Effector memory CD8-positive, alpha-beta T cell (primary cell): ENCODE data around the gene RAB7A.

Source experiments
- ATAC-seq: fragments of 150-1000 bp; cut with Tn5 transposase; replicated peaks from 2 replicates; pipeline ENCODE4 v1.10.0; 2021; ENCODE audit warnings: mild to moderate bottlenecking, moderate library complexity
- DNase-seq, 3 experiments: peaks; one replicate each; pipeline ENCODE4 v3.0.0; 2021
- H3K27ac Mint-ChIP-seq, 2 donors: one replicate each; pipeline ENCODE4 v1.8.0; 2022; ENCODE audit warnings: mild to moderate bottlenecking in 2 of 2, mixed read lengths in 2 of 2, moderate library complexity in 2 of 2
- H3K27me3 Mint-ChIP-seq, 2 donors: one replicate each; pipeline ENCODE4 v1.8.0; 2022; ENCODE audit warnings: mixed read lengths in 2 of 2
- H3K36me3 Mint-ChIP-seq: one replicate; pipeline ENCODE4 v1.8.0; 2022; ENCODE audit warnings: mild to moderate bottlenecking, moderate library complexity, mixed read lengths; ENCODE audit not compliant: insufficient read depth
- H3K4me1 Mint-ChIP-seq, 2 donors: one replicate each; pipeline ENCODE4 v1.8.0; 2022; ENCODE audit warnings: low read depth in 2 of 2, mixed read lengths in 2 of 2
- H3K4me3 Mint-ChIP-seq, 2 donors: one replicate each; pipeline ENCODE4 v1.8.0; 2022; ENCODE audit warnings: mild to moderate bottlenecking in 2 of 2, mixed read lengths in 2 of 2, moderate library complexity in 2 of 2
- H3K9me3 Mint-ChIP-seq, 2 donors: one replicate each; pipeline ENCODE4 v1.8.0; 2022; ENCODE audit warnings: mixed read lengths in 2 of 2

Gene RAB7A

DNA sequence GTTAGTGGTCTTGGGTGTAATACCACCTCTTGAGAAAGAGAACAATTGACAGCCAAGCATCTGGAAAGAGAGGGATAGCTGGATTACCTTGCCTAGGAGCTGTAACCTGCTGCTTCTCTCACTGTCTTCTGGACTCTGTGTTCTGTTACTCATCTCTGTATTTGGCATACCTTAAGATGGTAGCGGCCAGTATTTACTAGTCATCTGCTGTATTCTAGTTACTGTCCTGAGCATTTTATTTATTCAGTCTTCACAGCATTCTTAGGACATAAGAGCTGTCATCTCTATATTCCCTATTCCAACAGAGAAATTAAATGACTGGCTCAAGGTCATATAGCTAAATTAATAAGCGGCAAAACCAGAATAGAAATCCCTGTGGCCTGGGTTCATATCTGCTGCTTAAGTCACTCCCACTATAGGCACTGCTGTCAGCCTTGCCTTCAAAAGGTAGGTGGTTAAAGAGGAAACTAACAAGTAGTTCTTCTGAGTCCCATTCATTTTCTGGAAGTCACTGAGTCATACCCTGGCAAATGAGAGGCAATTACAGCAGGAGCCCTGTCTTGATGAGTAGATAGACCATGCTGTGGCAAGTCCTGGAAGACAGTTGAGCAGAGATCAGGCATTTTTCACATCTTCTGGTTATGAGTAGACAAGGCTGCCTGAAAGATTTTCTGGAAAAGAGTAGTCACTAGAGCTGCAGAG, 68.2 kb downstream of the RAB7A start:
- Mint-ChIP-seq H3K27ac (peak overlapping the region; percentile 81 to 87), H3K27me3 (no peaks in the 10 kb centered on the region), H3K36me3 (peaks cover 16% of the 10 kb centered on the region), H3K9me3 (no peaks in the 10 kb centered on the region), H3K4me3 (no peak overlapping the region), H3K4me1 (peaks cover 13 to 21% of the 10 kb centered on the region in 2 donors)
- DNase-seq (no peak), ATAC-seq (no peak)

DNA sequence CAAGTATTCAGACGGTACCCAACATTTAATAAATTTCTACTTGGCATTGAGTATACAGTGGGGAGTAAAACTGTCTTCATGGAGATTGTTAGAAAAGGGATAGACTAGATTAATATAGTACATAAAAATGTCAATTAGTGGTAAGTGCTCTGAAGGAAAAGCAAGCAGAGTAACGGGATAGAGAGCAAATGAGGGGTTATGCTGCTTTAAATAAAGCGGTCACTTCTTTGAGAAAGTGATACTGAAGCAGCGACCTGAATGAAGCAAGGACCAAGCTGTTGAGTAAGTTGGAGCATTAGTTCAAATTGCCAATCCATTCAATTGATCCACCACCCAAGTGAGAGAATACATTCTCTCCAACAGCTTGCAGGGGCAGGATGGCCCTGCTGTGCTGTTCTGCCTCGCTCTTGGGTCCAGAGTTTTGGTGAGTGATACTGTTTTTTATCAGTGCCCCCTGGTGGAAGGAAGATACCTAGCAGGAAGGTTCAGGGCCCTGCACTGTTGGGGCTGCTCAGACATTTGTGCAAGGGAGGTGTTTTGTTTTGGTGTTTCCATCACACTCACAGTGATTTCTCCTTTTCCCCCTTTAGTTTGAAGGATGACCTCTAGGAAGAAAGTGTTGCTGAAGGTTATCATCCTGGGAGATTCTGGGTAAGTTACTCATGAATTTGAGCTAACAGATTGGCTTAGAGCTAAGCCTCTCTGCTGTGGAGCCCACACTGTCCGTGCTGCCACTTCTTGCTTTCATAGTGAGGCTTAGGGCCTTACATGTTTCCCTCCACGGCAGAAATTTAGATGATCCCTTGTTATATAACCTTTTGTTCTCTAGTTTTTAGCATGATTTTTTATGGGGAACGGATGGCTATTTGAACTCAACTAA, 69.0 kb downstream of the RAB7A start:
- Mint-ChIP-seq H3K4me3 (no peak overlapping the region), H3K27ac (peak overlapping the region; percentile 81 to 87), H3K27me3 (no peaks in the 10 kb centered on the region), H3K36me3 (peaks cover 24% of the 10 kb centered on the region), H3K4me1 (peaks cover 15 to 27% of the 10 kb centered on the region in 2 donors), H3K9me3 (no peaks in the 10 kb centered on the region)
- ATAC-seq: peak; percentile 99
- DNase-seq: peak; percentile 63 to 70 (median 64)

DNA sequence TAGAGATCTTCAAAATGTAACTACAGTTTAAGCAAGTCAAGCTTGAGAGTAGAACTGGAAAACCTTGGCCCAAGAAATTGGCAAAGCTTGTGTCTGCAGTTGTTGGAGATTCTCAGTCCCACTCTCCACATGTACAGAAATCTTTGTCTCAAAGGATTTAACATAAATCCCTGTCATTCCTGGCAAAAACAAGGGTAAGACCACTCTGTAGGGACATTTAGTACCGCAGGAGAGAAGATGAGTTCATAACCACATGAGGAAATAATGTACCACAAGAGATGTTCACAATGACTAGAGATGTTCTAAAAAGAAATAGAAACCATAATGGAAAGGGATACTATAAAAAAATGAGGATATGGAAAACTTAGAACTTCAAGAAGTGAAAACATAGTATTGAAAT, 73.7 kb downstream of the RAB7A start:
- DNase-seq (no peak), ATAC-seq (no peak)
- Mint-ChIP-seq H3K27ac (peak overlapping the region; percentile 47 to 70), H3K27me3 (no peaks in the 10 kb centered on the region), H3K4me1 (peaks cover 39 to 41% of the 10 kb centered on the region in 2 donors), H3K4me3 (no peak overlapping the region), H3K9me3 (no peaks in the 10 kb centered on the region), H3K36me3 (peaks cover 46% of the 10 kb centered on the region)

DNA sequence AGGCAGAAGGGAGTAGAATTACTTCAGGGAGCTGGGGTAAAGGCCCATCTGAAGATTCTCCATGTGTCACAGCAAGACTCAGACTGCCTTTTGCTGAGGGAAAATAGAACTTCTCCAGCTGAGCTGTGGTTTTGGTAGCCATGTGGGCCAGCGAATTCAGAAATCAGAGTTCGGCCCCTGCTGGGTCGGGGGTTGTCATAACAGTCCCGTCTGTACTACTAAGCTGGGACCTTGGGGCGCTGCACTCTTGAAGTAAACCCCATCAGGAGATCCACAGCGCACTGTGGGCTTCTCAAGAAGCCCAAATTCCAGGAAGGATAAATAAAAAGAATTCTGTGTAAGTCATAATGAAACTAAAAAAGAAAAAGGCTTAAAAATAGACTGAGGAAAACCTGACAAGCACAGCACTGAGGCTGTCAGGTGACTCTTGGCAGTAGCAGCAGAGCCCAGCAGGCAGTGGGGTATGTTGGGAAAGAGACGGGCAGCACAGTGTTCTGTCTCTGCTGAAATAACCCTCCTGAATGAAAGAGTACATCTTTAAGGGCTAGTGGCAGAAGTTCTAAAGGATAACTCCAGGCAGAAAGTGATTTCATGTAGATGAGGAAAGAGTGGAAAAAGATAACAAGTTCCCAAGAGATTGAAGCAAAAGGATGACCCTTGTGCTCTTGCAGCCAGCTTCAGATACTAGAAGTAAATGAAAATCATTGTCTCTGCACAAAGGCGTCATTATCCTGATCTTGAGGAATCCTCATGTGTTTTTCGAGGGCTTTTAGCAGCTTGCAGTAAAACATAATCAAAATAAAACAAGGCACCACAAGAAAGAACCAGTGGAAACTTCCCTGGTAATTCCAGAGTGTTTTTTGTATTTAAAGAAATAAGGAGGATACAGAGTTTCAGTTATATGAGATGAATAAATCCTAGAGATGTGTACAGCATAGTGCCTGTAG, 74.5 kb downstream of the RAB7A start:
- peaks cover 38% of the 10 kb centered on the region in 2 donors for H3K4me1 Mint-ChIP-seq
- H3K27me3 Mint-ChIP-seq: no peaks in the 10 kb centered on the region
- ATAC-seq (no peak), DNase-seq (no peak)
- no peak overlapping the region for H3K4me3 Mint-ChIP-seq
- H3K27ac Mint-ChIP-seq: peak overlapping the region; percentile 47 to 70
- peaks cover 44% of the 10 kb centered on the region for H3K36me3 Mint-ChIP-seq
- H3K9me3 Mint-ChIP-seq: no peaks in the 10 kb centered on the region

DNA sequence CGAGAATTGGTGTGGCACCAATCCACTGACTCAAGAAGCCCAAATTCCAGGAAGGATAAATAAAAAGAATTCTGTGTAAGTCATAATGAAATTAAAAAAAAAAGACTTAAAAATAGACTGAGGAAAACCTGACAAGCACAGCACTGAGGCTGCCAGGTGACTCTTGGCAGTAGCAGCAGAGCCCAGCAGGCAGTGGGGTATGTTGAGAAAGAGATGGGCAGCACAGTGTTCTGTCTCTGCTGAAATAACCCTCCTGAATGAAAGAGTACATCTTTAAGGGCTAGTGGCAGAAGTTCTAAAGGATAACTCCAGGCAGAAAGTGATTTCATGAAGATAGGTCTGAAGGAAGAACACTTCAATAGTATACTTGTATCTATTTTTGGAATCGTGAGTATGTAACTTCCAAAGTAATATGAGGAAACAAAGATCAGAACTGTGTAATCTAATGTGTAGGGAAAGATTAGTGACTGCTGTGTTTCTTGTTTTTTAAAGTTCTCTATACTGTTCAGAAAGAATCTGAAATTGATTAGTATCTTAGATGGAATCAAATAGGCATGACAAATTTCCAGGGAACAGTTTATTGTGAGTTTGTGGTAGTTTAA, 75.9 kb downstream of the RAB7A start:
- no peaks in the 10 kb centered on the region for H3K27me3 Mint-ChIP-seq
- H3K9me3 Mint-ChIP-seq: no peaks in the 10 kb centered on the region
- ATAC-seq (no peak), DNase-seq (no peak)
- H3K36me3 Mint-ChIP-seq: peaks cover 48% of the 10 kb centered on the region
- H3K4me1 Mint-ChIP-seq: peaks cover 38% of the 10 kb centered on the region in 2 donors
- no peak overlapping the region for H3K4me3 Mint-ChIP-seq
- H3K27ac Mint-ChIP-seq: peak overlapping the region; percentile 47 to 70

DNA sequence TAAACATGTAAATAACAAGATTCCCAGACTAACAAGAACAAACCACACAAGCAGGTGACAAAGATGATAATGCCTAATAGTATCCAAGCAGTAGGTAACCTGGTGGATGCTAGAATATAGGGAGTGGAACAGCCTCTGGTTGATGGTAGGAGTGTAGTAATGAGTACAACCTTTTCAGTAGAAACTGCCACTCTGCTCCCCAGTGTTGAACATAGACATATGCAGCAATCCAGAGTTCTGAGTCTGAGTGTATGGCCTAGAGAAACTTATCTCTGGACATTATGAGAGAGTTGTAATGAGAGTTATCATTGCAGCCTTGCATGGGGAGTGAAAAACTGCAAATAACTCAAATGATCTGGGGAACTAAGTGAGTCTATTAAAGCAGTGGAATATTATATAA, 77.3 kb downstream of the RAB7A start:
- Mint-ChIP-seq H3K4me1 (peaks cover 38% of the 10 kb centered on the region in 2 donors), H3K36me3 (peaks cover 54% of the 10 kb centered on the region), H3K9me3 (no peaks in the 10 kb centered on the region), H3K27ac (peak overlapping the region; percentile 91 to 93), H3K4me3 (peak overlapping the region; percentile 76 to 83), H3K27me3 (no peaks in the 10 kb centered on the region)
- DNase-seq: no peak
- ATAC-seq: no peak

DNA sequence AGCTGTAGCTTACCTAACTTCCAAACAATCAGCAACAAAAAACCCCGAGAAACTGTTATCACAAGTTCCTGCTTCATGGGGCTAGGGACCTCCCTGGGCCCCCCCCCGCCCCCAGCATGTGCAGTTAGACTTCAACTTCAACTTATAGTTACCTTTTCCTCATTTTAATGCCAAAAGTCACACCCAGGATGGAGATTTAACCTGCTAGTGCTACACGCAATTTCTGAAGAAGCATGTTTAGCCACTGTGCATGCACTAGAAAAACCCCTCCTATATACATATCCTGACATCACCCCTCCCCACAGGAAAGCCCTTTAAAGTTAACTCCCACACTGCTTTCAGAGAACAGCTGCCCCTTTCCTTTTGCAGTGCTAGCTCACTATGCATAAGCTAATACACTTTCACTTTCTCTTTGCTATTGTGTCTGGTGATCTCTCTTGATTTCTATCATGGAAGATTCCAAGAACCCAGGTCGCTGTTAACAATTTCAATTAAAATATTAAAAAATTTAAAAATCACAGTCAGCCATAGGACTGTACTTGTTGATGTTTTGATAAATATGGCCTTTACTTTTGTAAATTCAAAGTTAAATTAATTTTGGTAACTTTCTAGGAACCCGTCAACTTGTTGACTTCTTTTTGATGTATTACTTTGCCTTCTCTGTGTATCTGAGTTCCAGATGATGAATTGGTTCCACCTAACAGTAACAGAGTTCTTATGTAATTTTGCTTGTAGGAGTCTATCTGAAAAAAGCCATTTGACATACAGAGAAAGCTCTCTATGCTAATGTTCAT, 78.2 kb downstream of the RAB7A start:
- Mint-ChIP-seq H3K9me3 (no peaks in the 10 kb centered on the region), H3K4me3 (peak overlapping the region; percentile 76 to 83), H3K36me3 (peaks cover 59% of the 10 kb centered on the region), H3K4me1 (peaks cover 38 to 42% of the 10 kb centered on the region in 2 donors), H3K27ac (peak overlapping the region; percentile 91 to 93), H3K27me3 (no peaks in the 10 kb centered on the region)
- ATAC-seq: peak; percentile 96
- peak; percentile 40 to 49 (median 45) for DNase-seq

DNA sequence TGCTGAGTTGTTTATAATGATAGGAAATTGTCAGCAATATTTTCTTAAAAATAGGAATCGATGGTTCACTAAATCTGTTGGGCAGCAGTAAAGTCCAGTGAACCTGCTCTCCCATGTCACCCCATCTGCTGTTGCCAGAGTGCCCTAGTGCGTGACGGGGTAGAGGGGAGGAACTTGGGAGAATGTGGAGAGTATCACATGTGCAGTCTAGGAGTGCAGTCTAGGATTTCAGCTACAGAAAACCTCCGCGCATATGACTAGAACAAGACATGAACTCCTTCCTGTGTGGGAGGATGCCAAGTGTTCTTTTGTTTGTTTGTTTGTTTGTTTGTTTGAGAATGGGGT, 78.8 kb downstream of the RAB7A start:
- Mint-ChIP-seq H3K9me3 (no peaks in the 10 kb centered on the region), H3K4me1 (peaks cover 36 to 42% of the 10 kb centered on the region in 2 donors), H3K4me3 (peak overlapping the region; percentile 76 to 83), H3K36me3 (peaks cover 58% of the 10 kb centered on the region), H3K27ac (peak overlapping the region; percentile 91 to 93), H3K27me3 (no peaks in the 10 kb centered on the region)
- ATAC-seq: no peak
- no peak for DNase-seq

DNA sequence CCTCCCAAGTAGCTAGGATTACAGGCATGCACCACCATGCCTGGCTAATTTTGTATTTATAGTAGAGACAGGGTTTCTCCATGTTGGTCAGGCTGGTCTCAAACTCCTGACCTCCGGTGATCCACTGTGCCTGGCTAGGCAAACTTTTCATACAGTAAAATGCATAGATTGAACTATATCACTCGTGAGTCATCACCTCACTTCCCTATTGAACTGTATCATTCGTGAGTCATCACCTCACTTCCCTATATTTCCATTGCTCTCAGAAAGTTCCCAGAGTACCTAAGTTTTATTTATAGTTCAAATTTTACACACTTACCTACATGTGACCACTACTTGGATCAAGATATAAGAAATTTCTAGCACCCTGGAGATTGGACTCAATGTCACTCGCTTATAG, 79.8 kb downstream of the RAB7A start:
- Mint-ChIP-seq H3K36me3 (peaks cover 56% of the 10 kb centered on the region), H3K4me3 (peak overlapping the region in 1 of 2 donors; percentile 83), H3K27ac (peak overlapping the region; percentile 91 to 93), H3K4me1 (peaks cover 27 to 32% of the 10 kb centered on the region in 2 donors), H3K9me3 (no peaks in the 10 kb centered on the region), H3K27me3 (no peaks in the 10 kb centered on the region)
- DNase-seq (no peak), ATAC-seq (no peak)

DNA sequence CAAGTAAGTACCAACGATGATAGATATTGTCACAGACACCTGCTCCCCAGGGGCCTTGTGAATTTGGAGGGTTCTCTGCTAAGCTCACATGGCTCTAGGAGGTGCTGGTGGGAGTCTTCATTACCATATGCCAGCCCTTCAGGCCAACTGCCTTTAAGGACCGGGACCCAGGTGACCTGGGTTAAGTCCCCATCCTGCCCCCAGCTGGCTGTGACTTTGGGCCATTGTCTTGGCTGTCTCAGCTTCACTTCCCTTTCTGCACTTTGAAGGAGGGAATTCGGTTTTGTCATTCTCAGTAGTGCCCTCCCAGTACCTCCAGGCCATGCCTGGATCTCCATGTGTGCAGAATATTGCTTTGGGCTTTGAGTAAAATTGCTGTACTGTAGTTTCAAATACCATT, 80.6 kb downstream of the RAB7A start:
- DNase-seq (no peak), ATAC-seq (no peak)
- Mint-ChIP-seq H3K4me1 (peaks cover 22 to 27% of the 10 kb centered on the region in 2 donors), H3K27me3 (no peaks in the 10 kb centered on the region), H3K4me3 (no peak overlapping the region), H3K9me3 (no peaks in the 10 kb centered on the region), H3K27ac (peak overlapping the region; percentile 53 to 91), H3K36me3 (peaks cover 53% of the 10 kb centered on the region)

DNA sequence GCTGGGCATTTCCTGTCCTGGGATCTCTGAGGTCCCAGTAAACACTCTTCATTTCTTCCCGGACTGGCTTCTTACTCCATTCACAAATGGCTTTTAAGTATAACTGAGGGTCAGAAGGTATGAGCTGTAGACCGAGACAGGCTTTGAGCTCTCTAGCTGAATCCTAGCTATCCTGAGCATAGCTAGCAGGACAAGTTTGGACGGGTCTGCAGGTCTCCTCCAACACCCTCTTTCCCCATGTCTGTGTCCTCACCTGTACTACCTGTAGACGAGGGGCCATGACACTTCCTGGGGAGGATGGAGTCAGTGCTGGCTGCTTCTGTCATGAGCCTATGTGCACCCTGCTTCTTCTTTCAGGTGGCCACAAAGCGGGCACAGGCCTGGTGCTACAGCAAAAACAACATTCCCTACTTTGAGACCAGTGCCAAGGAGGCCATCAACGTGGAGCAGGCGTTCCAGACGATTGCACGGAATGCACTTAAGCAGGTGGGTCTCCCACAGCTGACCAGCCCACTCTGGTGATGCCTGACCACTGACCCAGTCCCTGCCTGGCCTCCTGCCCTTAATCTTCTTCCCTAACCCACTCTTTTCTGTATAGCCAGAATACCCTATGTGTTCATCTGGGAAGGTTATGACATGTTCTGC, 81.3 kb downstream of the RAB7A start:
- H3K9me3 Mint-ChIP-seq: no peaks in the 10 kb centered on the region
- no peak overlapping the region for H3K4me3 Mint-ChIP-seq
- no peak for ATAC-seq
- peak overlapping the region; percentile 53 for H3K27ac Mint-ChIP-seq
- H3K36me3 Mint-ChIP-seq: peaks cover 58% of the 10 kb centered on the region
- no peaks in the 10 kb centered on the region for H3K27me3 Mint-ChIP-seq
- DNase-seq: no peak
- peaks cover 16 to 26% of the 10 kb centered on the region in 2 donors for H3K4me1 Mint-ChIP-seq

DNA sequence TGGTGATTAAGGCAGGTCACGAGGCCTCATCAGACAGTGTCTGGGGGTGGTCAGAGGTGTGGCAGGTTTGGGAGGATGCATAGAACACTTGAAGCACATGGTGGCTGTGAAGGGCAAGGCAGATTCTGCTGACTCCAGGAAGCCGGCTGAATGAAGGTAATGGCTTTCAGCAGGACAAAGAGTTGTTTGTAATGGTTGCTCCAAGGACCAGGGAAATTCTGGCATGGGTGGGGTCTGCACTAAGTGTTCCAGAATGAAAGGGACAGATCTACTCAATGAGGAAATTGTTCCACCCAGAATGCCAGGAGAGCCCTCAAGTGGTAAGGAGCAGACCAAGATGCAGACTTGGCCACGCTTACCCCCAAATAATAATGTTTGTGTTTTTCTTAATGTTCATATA, 82.7 kb downstream of the RAB7A start:
- Mint-ChIP-seq H3K36me3 (peaks cover 65% of the 10 kb centered on the region), H3K4me1 (peaks cover 11 to 21% of the 10 kb centered on the region in 2 donors), H3K27ac (peak overlapping the region; percentile 53 to 73)

More for the DNA sequence above, 82.7 kb downstream of the RAB7A start:
- Mint-ChIP-seq H3K27me3 (no peaks in the 10 kb centered on the region), H3K9me3 (no peaks in the 10 kb centered on the region), H3K4me3 (no peak overlapping the region)
- DNase-seq (no peak), ATAC-seq (no peak)
